GM21576 (cell line): ENCODE results near the gene COL5A1.

Experiments
- ATAC-seq: cut with Tn5 transposase; IDR thresholded peaks from one replicate; pipeline ENCODE4 v1.9.1; 2021; ENCODE audit warnings: mild to moderate bottlenecking, moderate library complexity; ENCODE audit not compliant: unreplicated experiment

The COL5A1 gene

GRCh38 chr9:134883040-134883782, 241.6 kb downstream of the COL5A1 start:
- no peak for ATAC-seq

DNA sequence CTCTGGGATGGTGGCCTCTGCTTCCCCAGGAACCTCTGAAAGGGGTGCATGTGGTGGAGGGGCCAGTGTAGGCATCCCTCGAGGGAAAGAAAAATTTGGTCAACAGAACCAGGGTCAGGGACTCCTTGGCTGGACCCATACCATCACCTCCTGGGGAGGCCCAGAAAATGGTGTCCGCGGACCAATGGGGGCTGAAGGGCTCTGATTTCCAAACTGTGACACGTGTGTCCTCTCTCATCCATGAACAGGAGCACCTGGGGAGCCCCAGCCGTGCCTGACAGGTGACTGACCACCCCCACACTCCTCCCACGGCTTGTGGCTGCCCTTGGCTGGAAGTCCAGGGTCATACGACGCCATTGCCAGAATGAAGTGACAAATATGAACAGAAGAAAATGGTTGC, 242.9 kb downstream of the COL5A1 start:
- ATAC-seq, result no peak

DNA sequence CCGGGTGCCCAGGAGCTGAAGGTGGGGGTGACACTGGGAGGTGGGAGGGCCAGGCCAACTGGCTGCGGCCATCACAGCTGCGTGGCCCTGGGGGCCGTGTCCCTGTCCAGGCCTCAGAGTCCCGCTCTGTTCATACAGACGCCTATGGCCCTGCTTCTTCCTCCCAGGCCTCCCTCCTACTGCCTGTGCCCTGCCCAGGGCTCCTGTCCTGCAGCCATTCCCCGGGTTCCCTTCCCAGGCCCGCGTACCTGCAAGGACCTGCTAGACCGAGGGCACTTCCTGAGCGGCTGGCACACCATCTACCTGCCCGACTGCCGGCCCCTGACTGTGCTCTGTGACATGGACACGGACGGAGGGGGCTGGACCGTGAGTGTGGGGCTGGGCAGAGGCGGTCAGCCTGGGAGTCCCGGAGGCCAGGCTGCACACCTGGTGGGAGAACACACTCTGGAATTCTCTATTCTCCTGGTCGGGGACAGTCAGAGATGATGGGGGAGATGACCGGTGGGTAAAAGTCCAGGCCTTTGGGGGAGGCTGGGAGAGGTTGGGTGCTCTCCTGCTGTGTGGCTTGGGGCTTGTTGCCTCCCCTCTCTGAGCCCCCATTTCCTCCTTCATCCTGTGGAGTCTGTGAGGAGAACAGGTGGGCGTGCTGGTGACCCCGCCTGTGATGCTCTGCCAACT, 243.5 kb downstream of the COL5A1 start:
- ATAC-seq, result no peak

DNA sequence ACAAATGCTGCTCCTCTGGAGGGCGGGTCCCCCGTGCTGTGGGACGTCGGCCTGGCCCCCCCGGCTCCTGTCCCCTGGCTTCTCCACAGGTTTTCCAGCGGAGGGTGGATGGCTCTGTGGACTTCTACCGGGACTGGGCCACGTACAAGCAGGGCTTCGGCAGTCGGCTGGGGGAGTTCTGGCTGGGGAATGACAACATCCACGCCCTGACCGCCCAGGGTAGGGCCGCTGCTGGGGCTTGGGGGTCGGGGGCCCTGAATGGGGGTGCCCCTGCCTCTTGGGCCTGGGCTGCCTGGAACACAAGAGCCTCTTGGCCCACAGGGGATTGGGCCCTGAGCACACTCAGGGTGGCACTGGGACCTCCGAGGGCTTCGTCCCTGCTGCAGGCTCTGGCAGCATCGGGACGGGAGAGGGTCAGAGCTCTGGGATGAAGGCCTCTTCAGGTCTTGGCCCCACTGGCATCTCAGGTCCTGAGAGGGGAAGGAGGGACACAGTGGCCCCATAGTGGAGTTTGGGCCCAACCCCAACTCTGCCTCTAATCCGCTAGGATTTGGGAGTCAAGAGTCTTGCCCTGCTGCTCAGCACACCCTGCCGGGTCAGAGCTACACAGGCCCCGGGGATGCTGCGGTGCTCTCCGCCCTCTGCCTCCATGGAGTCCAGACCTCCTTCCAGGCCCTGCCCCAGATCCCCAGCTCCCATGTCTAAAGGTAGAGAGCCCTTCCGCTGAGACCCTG, 244.2 kb downstream of the COL5A1 start:
- ATAC-seq, result no peak

DNA sequence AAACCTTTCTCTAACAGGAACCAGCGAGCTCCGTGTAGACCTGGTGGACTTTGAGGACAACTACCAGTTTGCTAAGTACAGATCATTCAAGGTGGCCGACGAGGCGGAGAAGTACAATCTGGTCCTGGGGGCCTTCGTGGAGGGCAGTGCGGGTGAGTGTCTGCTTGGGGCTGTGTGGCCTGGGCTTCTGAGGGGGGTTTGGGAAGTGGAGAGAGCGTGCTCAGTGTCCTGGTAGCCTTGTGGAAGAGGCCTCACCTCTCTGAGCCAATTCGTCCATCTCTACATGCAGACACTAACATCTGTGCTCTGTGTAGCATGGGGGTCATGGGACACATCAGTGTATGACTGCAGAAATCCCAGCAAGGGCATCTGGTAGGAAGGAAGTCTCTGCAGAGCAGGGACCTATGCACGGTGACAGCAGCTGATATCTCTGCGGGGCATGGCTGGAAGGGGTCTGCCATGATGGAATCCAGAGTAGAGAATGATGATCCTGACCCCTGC, 244.9 kb downstream of the COL5A1 start:
- ATAC-seq, result no peak

DNA sequence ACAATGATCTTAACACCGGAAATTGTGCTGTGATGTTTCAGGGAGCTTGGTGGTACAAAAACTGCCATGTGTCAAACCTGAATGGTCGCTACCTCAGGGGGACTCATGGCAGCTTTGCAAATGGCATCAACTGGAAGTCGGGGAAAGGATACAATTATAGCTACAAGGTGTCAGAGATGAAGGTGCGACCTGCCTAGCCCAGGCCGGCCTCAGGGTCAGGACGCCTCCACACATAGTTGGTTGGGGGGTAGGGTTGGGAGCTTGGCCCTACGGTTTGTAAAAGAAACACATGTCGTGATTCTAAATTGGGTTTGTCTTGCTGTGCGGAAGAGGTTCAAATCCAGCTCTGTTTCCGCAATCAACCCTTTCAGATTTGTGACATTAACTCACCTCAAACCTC, 245.6 kb downstream of the COL5A1 start:
- no peak for ATAC-seq

DNA sequence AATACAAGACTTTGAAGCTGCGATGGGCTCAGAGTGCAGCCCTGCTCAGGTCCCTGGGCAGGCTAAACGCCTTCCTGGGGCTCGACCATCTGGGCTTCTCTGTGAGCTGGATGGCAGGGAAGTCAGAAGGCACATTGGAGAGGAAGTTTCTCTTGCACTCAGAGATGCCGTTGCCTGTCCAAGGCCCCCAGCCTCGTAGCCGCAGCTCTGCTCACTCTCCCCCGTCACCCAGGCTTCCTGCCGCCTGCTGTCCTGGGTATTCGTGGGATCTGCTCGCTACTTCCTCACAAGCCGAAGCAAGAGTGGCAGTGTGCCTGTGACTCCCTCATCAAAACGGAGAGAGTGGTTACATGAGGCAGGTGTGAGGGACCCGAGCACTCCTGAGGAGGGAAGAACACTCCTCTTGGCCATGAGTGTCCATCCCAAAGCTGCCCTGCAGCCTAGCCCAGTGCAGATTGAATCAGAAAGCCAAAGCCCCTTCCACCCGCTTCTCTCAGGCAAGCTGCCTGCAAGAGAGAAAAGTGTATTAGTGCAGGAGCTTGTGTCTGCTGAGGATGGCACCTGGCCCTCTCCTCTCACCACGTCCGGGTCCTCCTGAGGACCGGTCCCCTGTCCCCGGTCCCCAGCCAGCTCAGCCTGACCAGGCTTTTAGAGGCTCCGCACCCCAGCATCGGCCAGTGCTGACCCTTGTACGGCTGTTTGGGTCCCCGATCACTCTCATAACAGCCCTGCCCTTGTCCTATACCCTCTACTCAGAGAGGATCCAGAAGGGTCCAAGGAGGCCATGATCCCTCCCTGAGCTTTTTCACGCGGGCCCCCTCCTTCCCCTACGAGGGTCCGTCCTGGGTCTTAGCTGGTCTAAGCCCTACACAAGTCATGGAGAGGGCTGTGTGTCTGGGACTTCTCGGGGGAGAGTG, 246.3 kb downstream of the COL5A1 start:
- ATAC-seq, result no peak

GRCh38 chr9:134888603-134889190, 247.1 kb downstream of the COL5A1 start:
- no peak for ATAC-seq

- ATAC-seq, result no peak
Measured at GRCh38 chr9:134889386-134890154, 248.0 kb downstream of the COL5A1 start.

- no peak for ATAC-seq
Measured at GRCh38 chr9:134890155-134890495, 248.5 kb downstream of the COL5A1 start.

DNA sequence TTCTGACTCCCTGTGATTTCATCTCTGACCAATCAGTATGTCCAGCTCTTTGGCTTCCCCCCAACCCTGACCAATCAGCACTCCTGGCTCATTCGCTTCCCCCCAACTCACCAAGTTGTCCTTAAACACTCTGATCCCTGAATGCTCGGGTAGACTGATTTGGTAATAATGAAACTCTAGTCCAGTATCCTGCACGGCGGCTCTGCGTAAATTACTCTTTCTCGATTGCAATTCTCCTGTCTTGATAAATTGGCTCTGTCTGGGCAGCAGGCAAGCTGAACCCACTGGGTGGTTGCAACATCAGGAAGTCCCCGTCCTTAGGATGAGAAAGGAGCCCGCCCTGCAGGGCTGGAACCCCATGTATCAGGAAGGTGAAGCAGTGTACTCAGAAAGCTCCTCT, 249.4 kb downstream of the COL5A1 start:
- no peak for ATAC-seq

- no peak for ATAC-seq
Measured at GRCh38 chr9:134891713-134892112, 250.1 kb downstream of the COL5A1 start.

DNA sequence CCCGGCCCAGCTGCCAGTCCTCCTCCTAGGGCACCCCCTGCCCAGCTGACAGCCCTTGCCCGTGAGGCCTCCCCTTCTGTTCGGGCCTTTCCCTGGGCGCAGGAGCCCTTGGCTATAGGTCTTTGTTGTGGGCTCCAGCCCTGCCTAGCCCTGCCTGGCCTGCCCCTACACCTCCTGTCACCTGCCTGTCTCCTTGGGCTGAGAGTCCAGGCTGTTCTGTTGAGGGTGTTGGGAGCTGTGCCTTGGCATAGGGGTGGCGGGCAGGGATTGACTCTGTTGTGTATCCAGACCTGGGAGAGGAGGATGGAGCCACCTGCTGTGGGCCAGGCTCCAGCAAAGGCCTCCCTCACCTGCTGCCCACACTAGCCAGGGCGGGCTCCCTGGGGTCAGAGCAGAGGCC, 250.6 kb downstream of the COL5A1 start:
- ATAC-seq, result no peak

GRCh38 chr9:134892820-134893420, 251.3 kb downstream of the COL5A1 start:
- no peak for ATAC-seq
